ENCODE results near the gene RNF167.

Gene RNF167

GRCh38 chr17:4958102-4958501, 18.0 kb downstream of the RNF167 start:
- no peak for DNase-seq

DNA sequence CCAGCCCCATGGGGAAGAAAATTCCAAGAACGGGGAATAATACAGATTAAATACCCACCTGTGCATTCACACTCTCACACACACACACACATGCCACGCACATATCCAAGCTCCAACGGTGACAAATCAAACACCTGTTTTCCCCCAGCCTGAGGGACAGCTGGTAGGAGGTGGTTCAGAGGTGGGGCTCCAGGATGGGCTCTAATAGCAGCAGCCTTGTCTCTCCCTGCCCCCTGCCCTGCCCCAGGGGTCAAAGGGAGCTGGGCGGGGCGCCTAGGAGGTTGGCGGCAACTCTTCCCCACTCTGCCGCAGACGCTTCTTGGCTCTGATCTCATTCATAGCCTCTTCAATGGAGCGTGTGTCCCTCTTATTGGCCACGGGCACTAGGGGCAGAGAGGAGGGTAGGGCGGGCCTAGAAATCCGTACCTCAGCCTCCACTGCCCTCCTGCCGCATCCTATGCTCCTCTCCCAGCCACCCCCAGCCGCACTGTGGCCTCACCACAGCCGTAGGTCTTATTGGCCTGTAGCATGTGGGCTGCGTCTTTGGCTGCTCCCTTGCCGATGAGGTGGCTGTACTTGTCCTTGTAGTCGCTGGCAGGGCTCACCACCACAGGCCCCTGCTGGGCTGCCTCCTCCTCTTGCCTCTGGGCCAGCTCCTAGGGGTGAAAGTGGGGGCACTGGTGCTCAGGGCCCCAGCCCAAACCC, 19.3 kb downstream of the RNF167 start:
- DNase-seq = no peak

- no peak for DNase-seq
Observed at GRCh38 chr17:4960279-4960922, 20.3 kb downstream of the RNF167 start.

- DNase-seq = no peak
Observed at GRCh38 chr17:4965311-4965986, 25.4 kb downstream of the RNF167 start.

GRCh38 chr17:4966844-4967538, 26.9 kb downstream of the RNF167 start:
- peak; percentile 96 for DNase-seq

DNA sequence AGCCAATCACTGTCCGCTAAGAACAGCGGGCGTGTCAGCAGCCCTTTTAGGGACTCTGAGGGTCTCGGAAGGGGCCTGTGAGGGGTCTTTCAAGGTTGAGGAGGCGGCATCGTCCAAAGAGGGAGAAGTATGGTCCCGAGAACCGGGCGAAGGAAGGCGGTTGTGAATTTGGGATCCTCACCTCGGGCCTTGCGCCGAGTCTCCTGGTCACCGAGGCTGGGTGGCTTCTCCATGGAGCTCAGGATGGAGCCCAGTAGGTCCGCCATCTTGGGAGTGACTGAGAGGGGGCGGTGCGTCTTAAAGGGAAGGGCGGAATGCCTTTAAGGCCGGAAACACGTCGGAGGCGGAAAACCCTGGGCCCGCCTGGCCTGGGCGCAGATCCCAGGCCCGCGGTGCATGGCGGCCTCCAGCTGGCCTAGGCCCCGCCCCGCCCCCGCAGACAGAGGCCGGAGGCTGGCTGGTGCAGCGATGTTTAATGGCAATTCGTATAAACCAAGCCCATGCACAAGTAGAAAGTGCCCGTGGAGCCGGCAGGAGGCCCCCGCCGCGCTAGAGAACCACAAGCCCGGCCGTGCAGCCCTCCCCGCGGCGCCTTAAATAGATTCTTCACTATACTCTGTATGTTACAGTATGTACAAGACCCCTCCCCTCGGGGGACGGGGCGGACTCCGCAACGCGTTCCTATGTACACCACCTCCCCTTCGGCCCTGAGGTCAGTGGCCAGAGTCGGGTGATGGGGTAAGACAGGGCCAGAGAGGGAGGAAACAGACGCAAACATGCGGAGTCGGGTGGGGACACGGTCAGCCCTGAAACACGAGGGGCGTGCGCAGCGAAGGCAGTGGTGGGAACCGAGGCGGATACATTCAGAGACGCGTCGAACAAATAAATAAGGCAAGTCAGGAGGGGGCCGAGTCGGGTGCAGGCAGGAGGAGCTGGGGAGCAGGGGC, 27.7 kb downstream of the RNF167 start, which contains the start of gene SPAG7:
SPAG7 (minus strand) TSS at position 279 of the 947 bp plus-strand sequence; CDS start at position 266, 13 bp downstream.
- DNase-seq = peak; percentile 92

GRCh38 chr17:4968486-4969046, 28.5 kb downstream of the RNF167 start:
- DNase-seq = no peak

DNA sequence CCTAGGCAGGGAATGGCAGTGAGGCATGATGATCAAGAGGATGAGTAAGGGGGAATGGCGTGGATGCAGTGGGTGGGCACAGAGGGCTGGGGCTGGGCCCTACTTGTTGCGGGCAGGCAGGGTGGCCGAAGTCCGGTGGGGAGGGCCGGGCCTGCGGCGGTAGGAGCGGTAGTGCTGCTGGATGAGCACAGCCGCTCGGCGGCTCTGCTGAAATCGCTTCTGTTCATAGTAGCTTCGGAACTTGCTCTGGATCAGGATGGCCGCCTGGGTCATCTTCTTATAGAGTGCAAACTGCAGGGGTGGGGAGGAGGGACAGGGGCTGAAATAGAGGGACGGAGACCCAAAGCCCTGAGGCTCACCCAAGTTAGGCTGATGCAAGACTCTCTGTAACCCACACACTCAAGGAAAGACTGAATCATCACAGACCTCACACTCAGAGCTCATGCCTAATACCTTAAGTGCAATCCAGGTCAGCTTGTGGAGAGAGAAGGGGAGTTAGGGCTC, 29.0 kb downstream of the RNF167 start:
- no peak for DNase-seq

GRCh38 chr17:4969551-4970173, 29.6 kb downstream of the RNF167 start:
- DNase-seq = no peak

DNA sequence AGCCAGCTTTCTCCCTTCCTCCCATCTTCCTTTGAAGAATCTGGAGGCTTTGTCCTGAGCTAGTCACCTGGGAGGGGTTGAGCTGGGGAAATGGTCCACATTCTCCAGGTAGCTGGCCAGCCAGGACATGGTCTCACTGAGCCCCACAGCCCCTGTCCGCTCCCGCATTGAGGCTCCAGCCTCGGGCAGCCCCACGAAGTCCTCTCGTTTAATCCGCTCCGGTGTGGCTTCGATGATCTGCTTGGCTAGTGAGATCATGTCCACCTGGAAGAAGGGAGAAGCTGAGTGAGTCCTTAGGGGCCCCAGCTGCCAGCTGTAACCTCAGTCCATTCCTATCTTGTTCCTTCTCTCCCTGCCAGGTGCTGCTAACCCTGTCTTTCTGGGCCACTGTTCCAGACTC, 30.2 kb downstream of the RNF167 start:
- no peak for DNase-seq

GRCh38 chr17:4971826-4972225, 31.8 kb downstream of the RNF167 start:
- no peak for DNase-seq

GRCh38 chr17:4972322-4972721, 32.3 kb downstream of the RNF167 start:
- no peak for DNase-seq

DNA sequence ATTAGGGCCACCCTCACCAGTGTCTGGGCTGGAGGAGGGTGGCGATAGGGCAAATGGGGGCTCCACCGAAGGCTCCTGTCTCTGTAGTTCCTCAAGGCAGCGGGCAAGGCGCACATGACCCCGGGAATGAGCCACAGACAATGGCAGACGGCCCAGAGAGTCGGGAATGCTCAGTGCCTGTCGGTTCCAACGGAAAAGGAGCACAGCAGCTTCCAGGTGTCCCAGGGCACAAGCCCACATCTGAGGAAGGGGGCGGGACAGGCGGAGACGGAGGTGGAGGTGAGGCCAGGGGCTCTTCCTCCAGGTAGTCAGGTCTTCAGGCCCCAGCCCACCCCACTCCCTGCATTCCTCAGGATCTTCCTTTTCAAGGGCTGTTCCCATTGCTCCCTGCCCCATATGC, 32.7 kb downstream of the RNF167 start:
- no peak for DNase-seq

GRCh38 chr17:4973256-4974114, 33.4 kb downstream of the RNF167 start:
- no peak for DNase-seq

- no peak for DNase-seq
Observed at GRCh38 chr17:4974115-4974670, 34.1 kb downstream of the RNF167 start.

- no peak for DNase-seq
Observed at GRCh38 chr17:4978726-4979125, 38.7 kb downstream of the RNF167 start.

GRCh38 chr17:4980644-4981216, 40.7 kb downstream of the RNF167 start:
- peak; percentile 28 for DNase-seq

- DNase-seq = no peak
Observed at GRCh38 chr17:4982305-4982704, 42.2 kb downstream of the RNF167 start.

- DNase-seq = no peak
Observed at GRCh38 chr17:4986403-4986802, 46.3 kb downstream of the RNF167 start.
